Neural crest cell (in vitro differentiated cells): ENCODE results near the gene OLFM1. TPM values are rescaled to one million over a fixed set of nuclear protein-coding genes. Genes with fewer than 3 reads are reported as not detected.

Source experiments
- DNase-seq: peaks from one replicate; pipeline ENCODE4 v3.0.0; 2021; ENCODE audit warnings: low read depth, mixed read lengths, low spot score
- H3K27ac Mint-ChIP-seq: one replicate; pipeline ENCODE4 v1.8.0; 2021; ENCODE audit warnings: mild to moderate bottlenecking, mixed read lengths; ENCODE audit not compliant: unreplicated experiment
- H3K27me3 Mint-ChIP-seq: 2 replicates; pipeline ENCODE4 v1.8.0; 2021; ENCODE audit warnings: low read depth, mild to moderate bottlenecking, mixed read lengths
- H3K36me3 Mint-ChIP-seq: 2 replicates; pipeline ENCODE4 v1.8.0; 2021; ENCODE audit warnings: low read depth, mild to moderate bottlenecking, mixed read lengths
- H3K4me1 Mint-ChIP-seq: 2 replicates; pipeline ENCODE4 v1.8.0; 2021; ENCODE audit warnings: mixed read lengths
- H3K4me3 Mint-ChIP-seq: one replicate; pipeline ENCODE4 v1.8.0; 2021; ENCODE audit warnings: mild to moderate bottlenecking, mixed read lengths
- H3K9me3 Mint-ChIP-seq: 2 replicates; pipeline ENCODE4 v1.8.0; 2021; ENCODE audit warnings: mixed read lengths
- CTCF ChIP-seq: fragments of 200-600 bp; sonication (generic); conservative IDR thresholded peaks from 2 replicates; pipeline ENCODE4 v1.5.0; 2021; ENCODE audit warnings: antibody characterized with exemption, mild to moderate bottlenecking
- total RNA-seq: library from RNA; stranded (reverse); gene quantifications from 2 replicates; pipeline ENCODE4 v1.2.1, GENCODE V29; 2021

The OLFM1 gene
- total RNA-seq, 1 donor from 2014 or later: 27.2 TPM

- no peak overlapping the region for H3K27ac Mint-ChIP-seq
- peaks cover 2% of the 10 kb centered on the region for H3K4me1 Mint-ChIP-seq
- H3K4me3 Mint-ChIP-seq: no peak overlapping the region
- peaks cover 29% of the 10 kb centered on the region for H3K27me3 Mint-ChIP-seq
- H3K9me3 Mint-ChIP-seq: peaks cover 4% of the 10 kb centered on the region
- H3K36me3 Mint-ChIP-seq: peaks cover 8% of the 10 kb centered on the region
- no peak for TF ChIP-seq CTCF
- DNase-seq: no peak
These were observed 6.6 kb downstream of the OLFM1 start for GRCh38 chr9:135093911-135094584.

GRCh38 chr9:135095470-135096407, 8.3 kb downstream of the OLFM1 start:
- H3K36me3 Mint-ChIP-seq: peaks cover 8% of the 10 kb centered on the region
- H3K4me3 Mint-ChIP-seq: no peak overlapping the region
- no peak for TF ChIP-seq CTCF
- H3K27me3 Mint-ChIP-seq: peaks cover 12% of the 10 kb centered on the region
- H3K9me3 Mint-ChIP-seq: peaks cover 4% of the 10 kb centered on the region
- no peak overlapping the region for H3K27ac Mint-ChIP-seq
- no peak for DNase-seq
- H3K4me1 Mint-ChIP-seq: no peaks in the 10 kb centered on the region

GRCh38 chr9:135096408-135096895, 9.0 kb downstream of the OLFM1 start:
- Mint-ChIP-seq H3K27me3 (peaks cover 6% of the 10 kb centered on the region), H3K4me1 (no peaks in the 10 kb centered on the region), H3K36me3 (peaks cover 5% of the 10 kb centered on the region), H3K27ac (no peak overlapping the region), H3K9me3 (peaks cover 2% of the 10 kb centered on the region), H3K4me3 (no peak overlapping the region)
- TF ChIP-seq CTCF: no peak
- DNase-seq: no peak

GRCh38 chr9:135098400-135099105, 11.1 kb downstream of the OLFM1 start:
- H3K36me3 Mint-ChIP-seq: no peaks in the 10 kb centered on the region
- TF ChIP-seq CTCF: no peak
- H3K4me1 Mint-ChIP-seq: no peaks in the 10 kb centered on the region
- no peak overlapping the region for H3K4me3 Mint-ChIP-seq
- H3K27me3 Mint-ChIP-seq: no peaks in the 10 kb centered on the region
- H3K27ac Mint-ChIP-seq: no peak overlapping the region
- H3K9me3 Mint-ChIP-seq: no peaks in the 10 kb centered on the region
- DNase-seq: peak; percentile 31

GRCh38 chr9:135099574-135099973, 12.1 kb downstream of the OLFM1 start:
- no peaks in the 10 kb centered on the region for H3K36me3 Mint-ChIP-seq
- H3K4me1 Mint-ChIP-seq: no peaks in the 10 kb centered on the region
- H3K27ac Mint-ChIP-seq: no peak overlapping the region
- H3K9me3 Mint-ChIP-seq: no peaks in the 10 kb centered on the region
- H3K27me3 Mint-ChIP-seq: no peaks in the 10 kb centered on the region
- no peak overlapping the region for H3K4me3 Mint-ChIP-seq
- no peak for DNase-seq
- no peak for TF ChIP-seq CTCF
